HG02852 (cell line): Measurements from ENCODE around the gene PBXIP1.
"Not testable (repeated sequence)": the region's sequence is repeated elsewhere in the genome, so short reads cannot be mapped to it uniquely, and the experiment has no call there.

Source experiments
- ATAC-seq: cut with Tn5 transposase; IDR thresholded peaks from one replicate; pipeline ENCODE4 v1.9.1; 2021; ENCODE audit warnings: mild to moderate bottlenecking, moderate library complexity; ENCODE audit not compliant: unreplicated experiment

PBXIP1 gene

GRCh38 chr1:154994591-154994990, 38.7 kb upstream of the PBXIP1 start:
- no peak for ATAC-seq

GRCh38 chr1:154994269-154994587, 38.3 kb upstream of the PBXIP1 start:
- ATAC-seq = no peak

GRCh38 chr1:154993572-154994268, 37.8 kb upstream of the PBXIP1 start, which contains the start of gene LENEP:
TSS of gene LENEP (plus strand) at chr1:154993586. CDS start at chr1:154993608, 22 bp downstream.
- ATAC-seq = no peak

GRCh38 chr1:154992721-154993571, 37.0 kb upstream of the PBXIP1 start:
- ATAC-seq = no peak

- no peak for ATAC-seq
Measured at GRCh38 chr1:154990276-154990675, 34.4 kb upstream of the PBXIP1 start.

- no peak for ATAC-seq
Measured at GRCh38 chr1:154989195-154989860, 33.4 kb upstream of the PBXIP1 start.

GRCh38 chr1:154988058-154988954, 32.4 kb upstream of the PBXIP1 start:
- ATAC-seq = no peak

GRCh38 chr1:154987326-154987725, 31.4 kb upstream of the PBXIP1 start:
- ATAC-seq = no peak

GRCh38 chr1:154986736-154987135, 30.8 kb upstream of the PBXIP1 start:
- ATAC-seq = not testable (repeated sequence)

- ATAC-seq = no peak
Measured at GRCh38 chr1:154983776-154984466, 28.0 kb upstream of the PBXIP1 start.

- peak; percentile 98 for ATAC-seq
Measured at GRCh38 chr1:154982897-154983648, 27.2 kb upstream of the PBXIP1 start, which contains the start of gene FLAD1. TSS of gene FLAD1 (plus strand) at chr1:154983344. CDS start at chr1:154983695, 351 bp downstream.

- no peak for ATAC-seq
Measured at GRCh38 chr1:154982341-154982740, 26.4 kb upstream of the PBXIP1 start.

GRCh38 chr1:154978360-154978759, 22.5 kb upstream of the PBXIP1 start:
- ATAC-seq = no peak

- not testable (repeated sequence) for ATAC-seq
Measured at GRCh38 chr1:154977762-154978161, 21.9 kb upstream of the PBXIP1 start.

GRCh38 chr1:154975409-154976059, 19.6 kb upstream of the PBXIP1 start:
- no peak for ATAC-seq

GRCh38 chr1:154974808-154975408, 19.0 kb upstream of the PBXIP1 start:
- peak; percentile 41 for ATAC-seq

GRCh38 chr1:154974102-154974807, 18.4 kb upstream of the PBXIP1 start, which contains the start of gene CKS1B:
TSS of gene CKS1B (plus strand) at chr1:154974681. CDS start at chr1:154974746, 65 bp downstream.
- ATAC-seq = peak; percentile 75
